ENCODE results near the gene JMJD8.

JMJD8 gene

DNA sequence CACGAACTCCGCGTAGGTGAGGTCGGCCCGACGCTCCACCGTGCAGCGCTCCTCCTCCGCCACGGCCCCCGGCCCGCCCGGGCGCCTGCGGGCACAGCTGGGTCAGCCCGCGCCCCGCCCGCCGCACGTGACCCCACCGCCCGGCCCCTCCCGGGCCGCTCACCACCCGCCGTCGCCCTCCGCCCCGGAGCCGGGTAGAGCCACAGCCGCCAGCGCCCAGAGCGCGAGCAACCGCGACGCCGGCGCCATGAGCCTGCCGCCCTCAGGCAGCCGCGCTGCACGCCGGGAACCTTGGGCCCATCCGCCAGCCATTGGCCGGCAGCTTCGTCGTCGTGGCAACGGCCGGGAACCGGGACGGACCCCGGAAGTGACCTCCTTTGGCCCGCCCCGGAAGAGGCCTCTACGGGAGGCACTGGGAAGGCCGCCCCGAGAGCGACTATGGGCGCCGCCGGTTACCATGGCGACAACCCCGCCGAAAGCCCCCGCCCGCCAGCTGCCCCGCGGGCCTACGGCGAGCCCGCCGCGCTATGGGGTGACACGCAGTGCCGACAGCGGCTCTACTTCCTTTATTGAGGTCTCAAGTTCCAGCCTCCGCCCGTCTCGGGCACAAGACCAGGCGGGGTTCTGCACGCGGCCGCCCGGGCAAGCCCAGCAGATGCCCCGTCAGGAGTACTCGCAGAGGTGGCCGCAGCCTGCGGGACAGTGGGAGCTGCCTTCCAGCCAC is at the start of gene JMJD8 (continued):
- TF ChIP-seq, protein P1, sequence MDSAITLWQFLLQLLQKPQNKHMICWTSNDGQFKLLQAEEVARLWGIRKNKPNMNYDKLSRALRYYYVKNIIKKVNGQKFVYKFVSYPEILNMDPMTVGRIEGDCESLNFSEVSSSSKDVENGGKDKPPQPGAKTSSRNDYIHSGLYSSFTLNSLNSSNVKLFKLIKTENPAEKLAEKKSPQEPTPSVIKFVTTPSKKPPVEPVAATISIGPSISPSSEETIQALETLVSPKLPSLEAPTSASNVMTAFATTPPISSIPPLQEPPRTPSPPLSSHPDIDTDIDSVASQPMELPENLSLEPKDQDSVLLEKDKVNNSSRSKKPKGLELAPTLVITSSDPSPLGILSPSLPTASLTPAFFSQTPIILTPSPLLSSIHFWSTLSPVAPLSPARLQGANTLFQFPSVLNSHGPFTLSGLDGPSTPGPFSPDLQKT (IDR thresholded peaks at IDR 0.05; ENCODE audit: borderline replicate concordance, low read depth, low read length), result no peak
- no peak for TF ChIP-seq ZNF146 (tag by site-specific recombination; IDR thresholded peaks at IDR 0.05)
- no peak for TF ChIP-seq ZNF112 (tag by site-specific recombination; IDR thresholded peaks at IDR 0.05)
- no peak for TF ChIP-seq HOXA7 (CRISPR knock-in tag; IDR thresholded peaks at IDR 0.05; ENCODE audit: borderline replicate concordance)
- TF ChIP-seq, protein P2, sequence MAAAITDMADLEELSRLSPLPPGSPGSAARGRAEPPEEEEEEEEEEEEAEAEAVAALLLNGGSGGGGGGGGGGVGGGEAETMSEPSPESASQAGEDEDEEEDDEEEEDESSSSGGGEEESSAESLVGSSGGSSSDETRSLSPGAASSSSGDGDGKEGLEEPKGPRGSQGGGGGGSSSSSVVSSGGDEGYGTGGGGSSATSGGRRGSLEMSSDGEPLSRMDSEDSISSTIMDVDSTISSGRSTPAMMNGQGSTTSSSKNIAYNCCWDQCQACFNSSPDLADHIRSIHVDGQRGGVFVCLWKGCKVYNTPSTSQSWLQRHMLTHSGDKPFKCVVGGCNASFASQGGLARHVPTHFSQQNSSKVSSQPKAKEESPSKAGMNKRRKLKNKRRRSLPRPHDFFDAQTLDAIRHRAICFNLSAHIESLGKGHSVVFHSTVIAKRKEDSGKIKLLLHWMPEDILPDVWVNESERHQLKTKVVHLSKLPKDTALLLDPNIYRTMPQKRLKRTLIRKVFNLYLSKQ (tag by site-specific recombination; IDR thresholded peaks at IDR 0.05; ENCODE audit: borderline replicate concordance), result no peak
- no peak for TF ChIP-seq ZNF350 (tag by site-specific recombination; IDR thresholded peaks at IDR 0.05)
- TF ChIP-seq ZNF18 (tag by site-specific recombination; IDR thresholded peaks at IDR 0.05), result no peak
- TF ChIP-seq, protein P3, sequence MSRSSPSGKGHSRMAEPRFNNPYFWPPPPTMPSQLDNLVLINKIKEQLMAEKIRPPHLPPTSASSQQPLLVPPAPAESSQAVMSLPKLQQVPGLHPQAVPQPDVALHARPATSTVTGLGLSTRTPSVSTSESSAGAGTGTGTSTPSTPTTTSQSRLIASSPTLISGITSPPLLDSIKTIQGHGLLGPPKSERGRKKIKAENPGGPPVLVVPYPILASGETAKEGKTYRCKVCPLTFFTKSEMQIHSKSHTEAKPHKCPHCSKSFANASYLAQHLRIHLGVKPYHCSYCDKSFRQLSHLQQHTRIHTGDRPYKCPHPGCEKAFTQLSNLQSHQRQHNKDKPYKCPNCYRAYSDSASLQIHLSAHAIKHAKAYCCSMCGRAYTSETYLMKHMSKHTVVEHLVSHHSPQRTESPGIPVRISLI (tag by site-specific recombination; IDR thresholded peaks at IDR 0.05), result no peak
- peak; percentile 48; the same call in 1 of the 2 replicates for TF ChIP-seq KLF10 (tag by site-specific recombination; IDR thresholded peaks at IDR 0.05)
- TF ChIP-seq KLF8 (tag by site-specific recombination; IDR thresholded peaks at IDR 0.05), result peak; percentile 26; the same call in 1 of the 2 replicates
- TF ChIP-seq ZNF48 (tag by site-specific recombination; IDR thresholded peaks at IDR 0.05), result no peak
- peak; percentile 28; the same call in 1 of the 2 replicates for TF ChIP-seq ZNF639 (tag by site-specific recombination; IDR thresholded peaks at IDR 0.05)
- peak; percentile 70 for TF ChIP-seq KLF7 (tag by site-specific recombination; IDR thresholded peaks at IDR 0.05; ENCODE audit: borderline replicate concordance)
- no peak for TF ChIP-seq ZSCAN4 (tag by site-specific recombination; IDR thresholded peaks at IDR 0.05)
- no peak for TF ChIP-seq ZNF157 (tag by site-specific recombination; IDR thresholded peaks at IDR 0.05)
- no peak for TF ChIP-seq ZNF558 (tag by site-specific recombination; IDR thresholded peaks at IDR 0.05)
- TF ChIP-seq ZNF214 (tag by site-specific recombination; IDR thresholded peaks at IDR 0.05; ENCODE audit: borderline replicate concordance), result no peak
- peak; percentile 64; the same call in 1 of the 2 replicates for TF ChIP-seq INSM2 (tag by site-specific recombination; IDR thresholded peaks at IDR 0.05)
- TF ChIP-seq ZFP69B (tag by site-specific recombination; IDR thresholded peaks at IDR 0.05), result no peak
- no peak for TF ChIP-seq ZNF354C (tag by site-specific recombination; IDR thresholded peaks at IDR 0.05; ENCODE audit: borderline replicate concordance, low read depth)
- TF ChIP-seq ZNF239 (tag by site-specific recombination; IDR thresholded peaks at IDR 0.05), result no peak
- TF ChIP-seq ZNF202 (tag by site-specific recombination; IDR thresholded peaks at IDR 0.05; ENCODE audit: borderline replicate concordance), result no peak
- TF ChIP-seq, protein P4, sequence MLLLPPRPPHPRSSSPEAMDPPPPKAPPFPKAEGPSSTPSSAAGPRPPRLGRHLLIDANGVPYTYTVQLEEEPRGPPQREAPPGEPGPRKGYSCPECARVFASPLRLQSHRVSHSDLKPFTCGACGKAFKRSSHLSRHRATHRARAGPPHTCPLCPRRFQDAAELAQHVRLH (tag by site-specific recombination; IDR thresholded peaks at IDR 0.05), result no peak
- TF ChIP-seq OSR2 (tag by site-specific recombination; IDR thresholded peaks at IDR 0.05), result no peak
- TF ChIP-seq ZNF677 (tag by site-specific recombination; IDR thresholded peaks at IDR 0.05), result 0 out of 2 replicates have a peak, but pooled peaks have one; percentile 43
- TF ChIP-seq ZNF274 (IDR thresholded peaks at IDR 0.05; ENCODE audit: low read length), result no peak
- no peak for TF ChIP-seq ZNF274 (tag by site-specific recombination; IDR thresholded peaks at IDR 0.05; ENCODE audit: borderline replicate concordance)
- TF ChIP-seq ZNF311 (tag by site-specific recombination; IDR thresholded peaks at IDR 0.05; ENCODE audit: borderline replicate concordance), result no peak
- TF ChIP-seq ZNF121 (tag by site-specific recombination; IDR thresholded peaks at IDR 0.05), result no peak
- peak; percentile 89 for TF ChIP-seq SP3 (tag by site-specific recombination; IDR thresholded peaks at IDR 0.05)
- TF ChIP-seq HOXC10 (CRISPR knock-in tag; IDR thresholded peaks at IDR 0.05), result no peak

All from HEK293 (cell line).